ENCODE measurements around the gene DAB2.

DAB2 gene

GRCh38 chr5:39440958-39441624 is 16.3 kb upstream of the DAB2 start:
- no peak for TF ChIP-seq CTCF (IDR thresholded peaks at IDR 0.05; ENCODE audit: low read depth, low read length)
- no peak overlapping the region for H3K4me3 ChIP-seq (ENCODE audit: low read depth, low read length)

DNA sequence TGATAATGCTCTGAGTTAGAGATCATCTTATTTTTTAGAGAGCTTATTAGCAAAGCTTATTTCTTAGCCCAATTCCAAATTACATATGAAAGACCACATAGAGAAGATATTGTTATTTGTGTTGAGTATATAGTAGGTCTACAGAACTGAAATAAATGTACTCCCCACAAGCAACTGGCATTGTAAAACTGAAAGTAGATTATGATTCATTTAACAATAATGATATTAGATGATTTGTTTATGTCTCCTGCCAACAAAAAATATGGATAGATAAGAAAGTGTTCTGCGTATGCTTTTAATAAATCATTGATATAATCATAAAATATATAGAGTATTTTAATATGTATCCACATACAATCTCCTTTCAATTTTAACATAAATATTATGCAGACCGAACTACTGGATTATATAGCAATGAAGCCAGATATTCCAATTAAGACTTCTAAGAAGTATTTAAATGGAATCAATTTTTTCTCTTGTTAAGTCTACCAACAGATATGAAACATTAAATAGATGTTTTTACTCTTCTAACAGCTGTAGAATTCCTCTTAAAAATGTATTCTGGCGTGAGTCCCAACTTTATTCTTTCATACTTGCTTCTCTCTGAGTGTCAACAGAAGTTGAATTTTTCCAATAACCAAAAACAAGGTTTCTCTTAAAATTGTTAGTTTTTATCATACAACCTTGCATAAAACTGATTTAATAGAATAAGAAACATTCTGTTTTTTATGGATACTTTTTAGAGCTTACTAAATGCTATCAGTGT is 15.6 kb upstream of the DAB2 start:
- TF ChIP-seq CTCF (IDR thresholded peaks at IDR 0.05; ENCODE audit: low read depth, low read length) = no peak

DNA sequence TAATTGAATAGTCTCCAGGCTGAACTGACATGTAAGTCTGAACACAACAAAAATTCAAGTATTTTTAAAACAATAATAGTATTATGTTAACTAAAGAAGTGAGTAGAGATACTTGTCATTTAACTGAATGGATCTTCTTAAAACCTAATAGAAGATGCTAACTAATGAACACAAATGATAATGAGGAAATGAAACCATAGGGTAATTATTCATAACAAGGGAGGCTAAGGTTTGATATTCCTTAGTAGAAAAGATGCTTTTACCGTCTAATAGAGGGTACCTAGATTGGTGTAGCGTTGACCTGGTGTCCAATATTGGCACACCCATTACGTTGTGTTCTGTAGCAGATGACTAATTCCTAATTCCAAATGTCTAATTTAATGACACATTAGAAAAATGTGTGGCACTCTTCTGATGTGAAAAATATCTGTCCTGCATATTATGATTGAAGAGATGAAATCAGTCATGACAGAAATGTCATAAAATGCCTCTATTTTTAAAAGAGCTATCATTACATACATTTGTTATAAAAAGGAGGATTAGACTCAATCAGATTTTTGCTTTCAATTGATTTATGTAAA is 14.9 kb upstream of the DAB2 start:
- no peak overlapping the region for H3K4me3 ChIP-seq (ENCODE audit: low read depth, low read length)
- TF ChIP-seq CTCF (IDR thresholded peaks at IDR 0.05; ENCODE audit: low read depth, low read length) = no peak

More for the DNA sequence above, 15.6 kb upstream of the DAB2 start:
- H3K4me3 ChIP-seq (ENCODE audit: low read depth, low read length) = no peak overlapping the region

GRCh38 chr5:39437467-39437866 is 12.7 kb upstream of the DAB2 start:
- no peak overlapping the region for H3K4me3 ChIP-seq (ENCODE audit: low read depth, low read length)
- no peak for TF ChIP-seq CTCF (IDR thresholded peaks at IDR 0.05; ENCODE audit: low read depth, low read length)

DNA sequence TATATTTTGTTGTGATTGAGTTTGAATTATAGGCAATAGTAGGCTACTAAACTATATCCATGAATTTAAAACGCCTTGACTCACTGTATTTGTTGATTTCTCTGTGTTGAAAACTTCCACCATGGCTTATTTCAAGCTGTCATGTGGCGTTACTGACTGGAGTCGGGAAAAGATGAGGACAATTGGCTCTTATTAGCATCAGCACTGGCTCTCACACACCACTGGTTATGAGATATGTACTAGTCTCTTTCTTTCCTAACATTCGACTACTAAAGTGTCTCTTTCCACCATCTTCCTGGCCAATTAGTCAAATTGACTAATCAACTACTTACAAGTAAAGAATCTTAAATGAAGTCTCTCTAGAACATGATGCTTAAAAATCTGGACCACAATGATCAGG is 9.1 kb upstream of the DAB2 start:
- H3K4me3 ChIP-seq (ENCODE audit: low read depth, low read length) = no peak overlapping the region
- no peak for TF ChIP-seq CTCF (IDR thresholded peaks at IDR 0.05; ENCODE audit: low read depth, low read length)

- H3K4me3 ChIP-seq (ENCODE audit: low read depth, low read length) = no peak overlapping the region
- TF ChIP-seq CTCF (IDR thresholded peaks at IDR 0.05; ENCODE audit: low read depth, low read length) = no peak
These were observed 8.1 kb upstream of the DAB2 start for GRCh38 chr5:39432696-39433530.
